ENCODE measurements around the gene MRPS12. TPM values are rescaled to one million over a fixed set of nuclear protein-coding genes. Genes with fewer than 3 reads are reported as not detected.

MRPS12 gene
- total and polyA plus RNA-seq, 2 of the 4 experiments (the other 2 are of a cell fraction): 26.7 to 75.4 TPM

GRCh38 chr19:38933544-38933943 lies 2.8 kb downstream of the MRPS12 start:
- Histone ChIP-seq H2BK20ac (ENCODE audit: low read depth, low read length) (no peak overlapping the region), H2AK9ac (replicated peaks; ENCODE audit: low read depth, low read length, poor library complexity) (no peak overlapping the region), H3K18ac (ENCODE audit: low read depth, low read length) (no peak overlapping the region), H3K9ac (ENCODE audit: low read depth, low read length) (no peak overlapping the region), H2AK5ac (ENCODE audit: low read depth, low read length) (no peak overlapping the region), H4K20me1 (ENCODE audit: insufficient read depth, low read length) (no peaks in the 10 kb centered on the region; the same call in 1 of the 2 replicates), H3K4me3 (ENCODE audit: insufficient read depth, low read depth, low read length) (no peak overlapping the region), H2BK15ac (ENCODE audit: low read depth, low read length) (no peak overlapping the region), H3K79me1 (ENCODE audit: low read depth in 1 of 2, low read length in 2 of 2) (peaks cover 29 to 50% of the 10 kb centered on the region in 2 experiments; a peak in 3 of 4 replicates), H3K56ac (ENCODE audit: extremely low read depth, insufficient read depth, low read length) (no peak overlapping the region), H3K23ac (ENCODE audit: low read depth, low read length) (no peak overlapping the region), H3K4me2 (ENCODE audit: low read depth, low read length) (no peak overlapping the region), H3K14ac (replicated peaks; ENCODE audit: low read depth, low read length) (no peak overlapping the region), H3K27ac (ENCODE audit: insufficient read depth, low read length) (no peak overlapping the region), H4K8ac (ENCODE audit: low read depth in 2 of 2, low read length in 2 of 2) (no peak overlapping the region), H4K5ac (ENCODE audit: low read depth, low read length) (no peak overlapping the region), H3K27me3 (ENCODE audit: control insufficient read depth, insufficient read depth, low read length) (no peaks in the 10 kb centered on the region), H2BK120ac (ENCODE audit: low read depth, low read length) (no peak overlapping the region), H3K36me3 (ENCODE audit: control insufficient read depth, insufficient read depth, low read length) (peaks cover 11% of the 10 kb centered on the region), H2AFZ (replicated peaks; ENCODE audit: low read length, poor library complexity) (no peak overlapping the region), H2BK5ac (ENCODE audit: low read depth, low read length, poor library complexity, severe bottlenecking) (no peak overlapping the region), H3K4ac (ENCODE audit: low read depth, low read length) (no peak overlapping the region), H4K91ac (ENCODE audit: insufficient read depth, low read depth, low read length) (no peak overlapping the region), H3K4me1 (ENCODE audit: control insufficient read depth, insufficient read depth, low read length) (no peaks in the 10 kb centered on the region), H3K9me1 (ENCODE audit: insufficient read depth, low read length) (peaks cover 3% of the 10 kb centered on the region; the same call in 1 of the 2 replicates), H3K9me3 (ENCODE audit: control insufficient read depth, insufficient read depth, low read length) (no peaks in the 10 kb centered on the region)
- WGBS, 2 experiments (ENCODE audit: extremely low coverage in 2 of 2, insufficient read length in 1 of 2): 100% methylated on average over 1 of the region's 4 CpGs; no CpG with 5 or more reads in 1 of the 2 experiments
- POLR2A ChIA-PET (ENCODE audit: unreplicated experiment): no interaction called here
- DNase-seq (no peak), ATAC-seq (ENCODE audit: low read depth) (no peak)
- TF ChIP-seq BHLHE40 (IDR thresholded peaks at IDR 0.05; ENCODE audit: low read depth, low read length) (no peak), USF2 (IDR thresholded peaks at IDR 0.05; ENCODE audit: low read depth, low read length) (no peak), MAFK (IDR thresholded peaks at IDR 0.05; ENCODE audit: low read depth, low read length) (no peak), SMC3 (IDR thresholded peaks at IDR 0.05; ENCODE audit: low read depth, low read length) (no peak), FOS (IDR thresholded peaks at IDR 0.05; ENCODE audit: low read depth, low read length) (no peak), CEBPB (IDR thresholded peaks at IDR 0.05; ENCODE audit: low read depth, low read length) (no peak), MXI1 (IDR thresholded peaks at IDR 0.05; ENCODE audit: borderline replicate concordance, low read depth, low read length) (no peak), CHD1 (IDR thresholded peaks at IDR 0.05; ENCODE audit: low read depth, low read length) (no peak), ELK1 (IDR thresholded peaks at IDR 0.05; ENCODE audit: borderline replicate concordance, low read depth, low read length) (no peak), RCOR1 (IDR thresholded peaks at IDR 0.05; ENCODE audit: insufficient replicate concordance, low read length) (no peak), NFE2L2 (IDR thresholded peaks at IDR 0.05; ENCODE audit: low read depth, low read length) (no peak)
- CTCF ChIA-PET: interaction anchor here (0.6 kb wide), 1 partner anchor 370 kb away, joined by 5 read pairs; no protein-coding TSS in a partner anchor
- BruUV-seq (replicated peaks): no TSS peak
- intact Hi-C loops (cut with micrococcal nuclease): loop anchor here (5.0 kb wide), 1 partner anchor 286 kb away; the partner anchor contains the start of gene ACTN4
- dilution Hi-C loops (cut with HindIII; ENCODE audit: low sequenced_read_pairs, unreplicated experiment): no loop called here
- in situ Hi-C loops (cut with MboI; ENCODE audit: low sequenced_read_pairs): loop anchor here (25.0 kb wide), 1 partner anchor 521 kb away; the partner anchor contains the start of gene FAM98C
